Measurements from ENCODE around the gene THADA. TPM values are rescaled to one million over a fixed set of nuclear protein-coding genes. Genes with fewer than 3 reads are reported as not detected.

Gene THADA
- total RNA-seq, 1 experiment from 2014 or later, result 27.5 TPM

DNA sequence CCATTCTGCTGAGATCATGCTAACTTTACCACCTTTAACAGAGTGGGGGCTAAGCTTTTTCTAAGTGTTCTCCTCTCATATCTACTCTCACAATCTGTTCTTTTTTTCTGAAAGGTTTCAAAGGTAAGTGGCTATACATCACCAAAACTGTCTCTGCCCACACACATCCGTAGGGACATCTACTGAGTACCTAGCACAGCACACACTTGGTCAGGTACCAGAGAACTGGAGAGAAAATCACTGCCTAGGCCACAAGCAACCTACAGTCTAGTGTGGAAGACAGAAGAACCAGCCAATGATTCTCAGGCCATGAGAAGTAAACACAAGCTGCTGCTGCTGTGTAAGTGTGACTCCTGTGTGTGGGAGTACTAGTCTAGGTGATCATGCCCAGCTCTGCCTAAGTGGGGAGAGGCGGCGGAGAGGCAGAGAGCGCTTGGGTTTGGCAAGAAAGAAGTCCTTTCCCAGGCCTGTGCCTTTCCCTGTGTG, 193.3 kb downstream of the THADA start (continued):
- no peak for TF ChIP-seq SP1 (CRISPR knock-in tag; conservative IDR thresholded peaks at IDR 0.05)
- TF ChIP-seq ETV6 (CRISPR knock-in tag; IDR thresholded peaks at IDR 0.05), result no peak
- TF ChIP-seq GRHL2 (CRISPR knock-in tag; IDR thresholded peaks at IDR 0.05; ENCODE audit: insufficient replicate concordance, severe bottlenecking), result no peak
- TF ChIP-seq ESRRA (CRISPR knock-in tag; IDR thresholded peaks at IDR 0.05; ENCODE audit: borderline replicate concordance), result no peak
- TF ChIP-seq, protein P1, sequence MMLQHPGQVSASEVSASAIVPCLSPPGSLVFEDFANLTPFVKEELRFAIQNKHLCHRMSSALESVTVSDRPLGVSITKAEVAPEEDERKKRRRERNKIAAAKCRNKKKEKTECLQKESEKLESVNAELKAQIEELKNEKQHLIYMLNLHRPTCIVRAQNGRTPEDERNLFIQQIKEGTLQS (CRISPR knock-in tag; conservative IDR thresholded peaks at IDR 0.05), result no peak
- TF ChIP-seq CBFB (CRISPR knock-in tag; IDR thresholded peaks at IDR 0.05; ENCODE audit: low read depth), result no peak
- TF ChIP-seq, protein P2, sequence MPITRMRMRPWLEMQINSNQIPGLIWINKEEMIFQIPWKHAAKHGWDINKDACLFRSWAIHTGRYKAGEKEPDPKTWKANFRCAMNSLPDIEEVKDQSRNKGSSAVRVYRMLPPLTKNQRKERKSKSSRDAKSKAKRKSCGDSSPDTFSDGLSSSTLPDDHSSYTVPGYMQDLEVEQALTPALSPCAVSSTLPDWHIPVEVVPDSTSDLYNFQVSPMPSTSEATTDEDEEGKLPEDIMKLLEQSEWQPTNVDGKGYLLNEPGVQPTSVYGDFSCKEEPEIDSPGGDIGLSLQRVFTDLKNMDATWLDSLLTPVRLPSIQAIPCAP (CRISPR knock-in tag; IDR thresholded peaks at IDR 0.05), result no peak
- TF ChIP-seq MYBL2 (CRISPR knock-in tag; IDR thresholded peaks at IDR 0.05), result no peak

DNA sequence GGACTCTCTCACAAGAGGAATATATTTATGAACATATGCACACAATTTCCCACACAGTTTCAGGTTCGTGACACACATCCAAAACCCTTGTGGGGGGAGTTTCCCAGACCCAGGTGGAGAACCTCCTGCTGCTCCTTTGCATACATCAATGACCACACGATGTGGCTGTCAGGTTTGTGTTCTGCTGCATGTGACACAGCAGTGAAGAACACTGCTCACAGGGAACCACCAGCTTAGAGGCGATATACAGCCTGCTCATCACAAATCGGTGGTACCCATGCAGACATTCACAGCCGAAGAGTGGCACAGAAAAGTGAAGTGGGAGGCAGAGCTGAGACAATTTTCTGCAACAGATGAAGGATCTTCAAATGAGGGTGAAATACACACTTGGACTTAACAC, 193.8 kb downstream of the THADA start:
- TF ChIP-seq IRF2 (CRISPR knock-in tag; IDR thresholded peaks at IDR 0.05; ENCODE audit: borderline replicate concordance, low read depth) (no peak), NFE2L1 (CRISPR knock-in tag; IDR thresholded peaks at IDR 0.05) (no peak), ZNF263 (CRISPR knock-in tag; IDR thresholded peaks at IDR 0.05; ENCODE audit: low read depth) (no peak), ZNF671 (CRISPR knock-in tag; IDR thresholded peaks at IDR 0.05) (no peak), NR1H2 (CRISPR knock-in tag; IDR thresholded peaks at IDR 0.05) (no peak), ZNF121 (CRISPR knock-in tag; IDR thresholded peaks at IDR 0.05) (no peak), ETV6 (CRISPR knock-in tag; IDR thresholded peaks at IDR 0.05) (no peak)
- TF ChIP-seq, protein P3, sequence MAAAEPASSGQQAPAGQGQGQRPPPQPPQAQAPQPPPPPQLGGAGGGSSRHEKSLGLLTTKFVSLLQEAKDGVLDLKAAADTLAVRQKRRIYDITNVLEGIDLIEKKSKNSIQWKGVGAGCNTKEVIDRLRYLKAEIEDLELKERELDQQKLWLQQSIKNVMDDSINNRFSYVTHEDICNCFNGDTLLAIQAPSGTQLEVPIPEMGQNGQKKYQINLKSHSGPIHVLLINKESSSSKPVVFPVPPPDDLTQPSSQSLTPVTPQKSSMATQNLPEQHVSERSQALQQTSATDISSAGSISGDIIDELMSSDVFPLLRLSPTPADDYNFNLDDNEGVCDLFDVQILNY (CRISPR knock-in tag; IDR thresholded peaks at IDR 0.05), result no peak
- TF ChIP-seq, protein P4, sequence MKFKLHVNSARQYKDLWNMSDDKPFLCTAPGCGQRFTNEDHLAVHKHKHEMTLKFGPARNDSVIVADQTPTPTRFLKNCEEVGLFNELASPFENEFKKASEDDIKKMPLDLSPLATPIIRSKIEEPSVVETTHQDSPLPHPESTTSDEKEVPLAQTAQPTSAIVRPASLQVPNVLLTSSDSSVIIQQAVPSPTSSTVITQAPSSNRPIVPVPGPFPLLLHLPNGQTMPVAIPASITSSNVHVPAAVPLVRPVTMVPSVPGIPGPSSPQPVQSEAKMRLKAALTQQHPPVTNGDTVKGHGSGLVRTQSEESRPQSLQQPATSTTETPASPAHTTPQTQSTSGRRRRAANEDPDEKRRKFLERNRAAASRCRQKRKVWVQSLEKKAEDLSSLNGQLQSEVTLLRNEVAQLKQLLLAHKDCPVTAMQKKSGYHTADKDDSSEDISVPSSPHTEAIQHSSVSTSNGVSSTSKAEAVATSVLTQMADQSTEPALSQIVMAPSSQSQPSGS (CRISPR knock-in tag; IDR thresholded peaks at IDR 0.05; ENCODE audit: borderline replicate concordance, low read depth), result no peak
- Mint-ChIP-seq H3K27me3 (ENCODE audit: low read depth) (no peaks in the 10 kb centered on the region), H3K9me3 (no peaks in the 10 kb centered on the region), H3K4me1 (peaks cover 49% of the 10 kb centered on the region), H3K36me3 (0 out of 2 replicates have a peak, but pooled peaks cover 2% of the 10 kb centered on the region), H3K27ac (peak overlapping the region; percentile 74), H3K4me3 (no peak overlapping the region)
- DNase-seq (ENCODE audit: low spot score) (no peak), ATAC-seq (no peak)
- ChIA-PET CTCF (interaction anchor here (0.5 kb wide), 1 partner anchor 223 kb away, joined by 3 read pairs; no protein-coding TSS in a partner anchor), POLR2A (no interaction called here)

DNA sequence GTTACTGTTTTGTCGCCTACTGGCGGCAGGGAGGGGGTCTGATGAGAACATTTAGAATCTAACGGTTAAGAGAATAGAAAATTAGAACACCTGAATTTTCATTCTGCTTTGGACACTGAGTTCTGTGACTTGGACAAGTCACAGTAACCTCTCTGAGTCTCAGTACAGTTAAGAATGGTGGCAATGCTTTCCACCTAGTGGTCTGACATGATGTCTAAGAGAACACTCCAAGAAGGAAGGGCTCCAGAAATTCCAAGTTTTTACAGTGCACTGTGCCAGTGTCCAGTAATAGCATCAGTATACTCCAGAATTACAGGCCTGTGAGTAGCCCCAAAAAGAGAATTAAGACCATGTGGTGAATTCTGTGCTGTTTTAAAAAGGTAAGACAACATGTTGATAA, 195.3 kb downstream of the THADA start:
- H3K9me3 Mint-ChIP-seq, result no peaks in the 10 kb centered on the region
- H3K27me3 Mint-ChIP-seq (ENCODE audit: low read depth), result no peaks in the 10 kb centered on the region
- ChIA-PET POLR2A (no interaction called here), CTCF (no interaction called here)
- TF ChIP-seq ZNF416 (CRISPR knock-in tag; IDR thresholded peaks at IDR 0.05) (no peak), ZBTB21 (CRISPR knock-in tag; IDR thresholded peaks at IDR 0.05; ENCODE audit: borderline replicate concordance) (no peak)
- TF ChIP-seq, protein P5, sequence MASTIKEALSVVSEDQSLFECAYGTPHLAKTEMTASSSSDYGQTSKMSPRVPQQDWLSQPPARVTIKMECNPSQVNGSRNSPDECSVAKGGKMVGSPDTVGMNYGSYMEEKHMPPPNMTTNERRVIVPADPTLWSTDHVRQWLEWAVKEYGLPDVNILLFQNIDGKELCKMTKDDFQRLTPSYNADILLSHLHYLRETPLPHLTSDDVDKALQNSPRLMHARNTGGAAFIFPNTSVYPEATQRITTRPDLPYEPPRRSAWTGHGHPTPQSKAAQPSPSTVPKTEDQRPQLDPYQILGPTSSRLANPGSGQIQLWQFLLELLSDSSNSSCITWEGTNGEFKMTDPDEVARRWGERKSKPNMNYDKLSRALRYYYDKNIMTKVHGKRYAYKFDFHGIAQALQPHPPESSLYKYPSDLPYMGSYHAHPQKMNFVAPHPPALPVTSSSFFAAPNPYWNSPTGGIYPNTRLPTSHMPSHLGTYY (CRISPR knock-in tag; IDR thresholded peaks at IDR 0.05), result no peak
- TF ChIP-seq, protein P6, sequence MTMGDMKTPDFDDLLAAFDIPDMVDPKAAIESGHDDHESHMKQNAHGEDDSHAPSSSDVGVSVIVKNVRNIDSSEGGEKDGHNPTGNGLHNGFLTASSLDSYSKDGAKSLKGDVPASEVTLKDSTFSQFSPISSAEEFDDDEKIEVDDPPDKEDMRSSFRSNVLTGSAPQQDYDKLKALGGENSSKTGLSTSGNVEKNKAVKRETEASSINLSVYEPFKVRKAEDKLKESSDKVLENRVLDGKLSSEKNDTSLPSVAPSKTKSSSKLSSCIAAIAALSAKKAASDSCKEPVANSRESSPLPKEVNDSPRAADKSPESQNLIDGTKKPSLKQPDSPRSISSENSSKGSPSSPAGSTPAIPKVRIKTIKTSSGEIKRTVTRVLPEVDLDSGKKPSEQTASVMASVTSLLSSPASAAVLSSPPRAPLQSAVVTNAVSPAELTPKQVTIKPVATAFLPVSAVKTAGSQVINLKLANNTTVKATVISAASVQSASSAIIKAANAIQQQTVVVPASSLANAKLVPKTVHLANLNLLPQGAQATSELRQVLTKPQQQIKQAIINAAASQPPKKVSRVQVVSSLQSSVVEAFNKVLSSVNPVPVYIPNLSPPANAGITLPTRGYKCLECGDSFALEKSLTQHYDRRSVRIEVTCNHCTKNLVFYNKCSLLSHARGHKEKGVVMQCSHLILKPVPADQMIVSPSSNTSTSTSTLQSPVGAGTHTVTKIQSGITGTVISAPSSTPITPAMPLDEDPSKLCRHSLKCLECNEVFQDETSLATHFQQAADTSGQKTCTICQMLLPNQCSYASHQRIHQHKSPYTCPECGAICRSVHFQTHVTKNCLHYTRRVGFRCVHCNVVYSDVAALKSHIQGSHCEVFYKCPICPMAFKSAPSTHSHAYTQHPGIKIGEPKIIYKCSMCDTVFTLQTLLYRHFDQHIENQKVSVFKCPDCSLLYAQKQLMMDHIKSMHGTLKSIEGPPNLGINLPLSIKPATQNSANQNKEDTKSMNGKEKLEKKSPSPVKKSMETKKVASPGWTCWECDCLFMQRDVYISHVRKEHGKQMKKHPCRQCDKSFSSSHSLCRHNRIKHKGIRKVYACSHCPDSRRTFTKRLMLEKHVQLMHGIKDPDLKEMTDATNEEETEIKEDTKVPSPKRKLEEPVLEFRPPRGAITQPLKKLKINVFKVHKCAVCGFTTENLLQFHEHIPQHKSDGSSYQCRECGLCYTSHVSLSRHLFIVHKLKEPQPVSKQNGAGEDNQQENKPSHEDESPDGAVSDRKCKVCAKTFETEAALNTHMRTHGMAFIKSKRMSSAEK (CRISPR knock-in tag; IDR thresholded peaks at IDR 0.05; ENCODE audit: borderline replicate concordance), result no peak
- H3K27ac Mint-ChIP-seq, result no peak overlapping the region
- ATAC-seq, result no peak
- H3K4me1 Mint-ChIP-seq, result peaks cover 36% of the 10 kb centered on the region
- 0 out of 2 replicates have a peak, but pooled peaks cover 2% of the 10 kb centered on the region for H3K36me3 Mint-ChIP-seq
- H3K4me3 Mint-ChIP-seq, result no peak overlapping the region
- DNase-seq (ENCODE audit: low spot score), result no peak
